HUES64 (cell line): ENCODE measurements around the gene TEX261.
A peak's percentile ranks its signal among the peaks of the same experiment; 100 is the strongest.

Experiments used
- H3K27ac ChIP-seq: 2 replicates; pipeline ENCODE4 v1.7.0; 2013; ENCODE audit warnings: low read depth, low read length, inconsistent platforms
- H3K27me3 ChIP-seq: 2 replicates; pipeline ENCODE4 v1.6.1; 2013; ENCODE audit warnings: mild to moderate bottlenecking, low read length; ENCODE audit not compliant: insufficient read depth
- H3K36me3 ChIP-seq: 2 replicates; pipeline ENCODE4 v1.6.1; 2013; ENCODE audit warnings: mild to moderate bottlenecking, low read length; ENCODE audit not compliant: insufficient read depth
- H3K4me1 ChIP-seq: 2 replicates; pipeline ENCODE4 v1.6.1; 2013; ENCODE audit warnings: mild to moderate bottlenecking, low read length, moderate library complexity; ENCODE audit not compliant: insufficient read depth
- H3K4me3 ChIP-seq: 2 replicates; pipeline ENCODE4 v1.5.1; 2013; ENCODE audit warnings: mild to moderate bottlenecking, low read length, moderate library complexity
- H3K9ac ChIP-seq: 2 replicates; pipeline ENCODE4 v1.6.1; 2013; ENCODE audit warnings: mild to moderate bottlenecking, low read depth, low read length
- H3K9me3 ChIP-seq: 2 replicates; pipeline ENCODE4 v1.6.1; 2013; ENCODE audit warnings: low read depth, low read length; ENCODE audit not compliant: insufficient read depth
- WGBS: fragments of 150-250, 120-280 bp; methylation state at CpG from one replicate; pipeline ENCODE4 v1.1.7; 2013; ENCODE audit warnings: missing lambda C conversion rate; 5-methylcytosine and 5-hydroxymethylcytosine counted together

The TEX261 gene

GRCh38 chr2:70987386-70987785, 7.3 kb downstream of the TEX261 start:
- Histone ChIP-seq H3K9ac (no peak overlapping the region), H3K36me3 (peaks cover 39% of the 10 kb centered on the region), H3K4me3 (no peak overlapping the region), H3K27me3 (peaks cover 2% of the 10 kb centered on the region; the same call in 1 of the 2 replicates), H3K27ac (no peak overlapping the region), H3K4me1 (0 out of 2 replicates have a peak, but pooled peaks cover 3% of the 10 kb centered on the region), H3K9me3 (no peaks in the 10 kb centered on the region)
- whole genome bisulfite sequencing: 0% methylated on average over 1 of the region's 1 CpG

DNA sequence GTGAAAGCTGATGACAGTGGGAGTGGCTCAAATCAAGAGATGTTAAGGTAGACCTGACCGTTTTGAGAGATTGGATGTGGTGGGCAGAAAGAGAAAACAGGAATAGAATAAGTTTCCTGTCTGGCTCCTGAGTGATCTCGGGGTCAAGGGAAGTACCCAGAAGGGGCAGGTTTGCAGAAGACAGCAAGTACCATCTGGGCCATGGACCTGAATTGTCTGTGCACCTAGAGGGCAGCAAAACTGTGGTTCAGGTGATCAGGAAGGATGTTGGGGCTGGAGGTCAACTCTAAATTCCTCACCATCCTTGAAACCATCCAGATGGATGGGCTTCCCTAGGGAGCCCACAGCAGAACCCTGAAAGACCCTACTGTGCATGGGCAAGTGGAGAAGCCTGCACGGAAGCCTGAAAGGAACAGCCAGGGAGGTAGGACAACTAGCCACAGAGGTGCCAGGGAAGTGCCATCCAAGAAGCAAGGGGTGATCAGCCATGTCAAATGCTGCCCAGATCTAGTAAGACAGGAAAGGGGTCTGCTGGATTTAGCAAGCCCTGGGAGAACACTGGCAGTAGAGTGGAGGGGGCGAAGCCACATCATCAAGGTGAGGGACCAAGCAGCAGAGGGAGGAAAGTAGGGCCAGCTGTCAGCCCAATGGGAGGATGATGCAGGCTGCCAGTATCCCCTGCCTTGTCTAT, 8.0 kb downstream of the TEX261 start:
- Histone ChIP-seq H3K27ac (no peak overlapping the region), H3K4me3 (no peak overlapping the region), H3K9me3 (no peaks in the 10 kb centered on the region), H3K9ac (no peak overlapping the region), H3K36me3 (peaks cover 39% of the 10 kb centered on the region), H3K27me3 (peaks cover 2% of the 10 kb centered on the region; the same call in 1 of the 2 replicates), H3K4me1 (0 out of 2 replicates have a peak, but pooled peaks cover 3% of the 10 kb centered on the region)
- 90% methylated on average over 4 of the region's 4 CpGs for WGBS

- H3K27ac ChIP-seq: no peak overlapping the region
- no peak overlapping the region for H3K4me3 ChIP-seq
- H3K9ac ChIP-seq: no peak overlapping the region
- 85% methylated on average over 1 of the region's 1 CpG for WGBS
- 0 out of 2 replicates have a peak, but pooled peaks cover 3% of the 10 kb centered on the region for H3K4me1 ChIP-seq
- H3K36me3 ChIP-seq: peaks cover 39% of the 10 kb centered on the region
- peaks cover 8% of the 10 kb centered on the region for H3K27me3 ChIP-seq
- no peaks in the 10 kb centered on the region for H3K9me3 ChIP-seq
Observed at GRCh38 chr2:70985956-70986355, 8.7 kb downstream of the TEX261 start.

- WGBS: 74% methylated on average over 3 of the region's 5 CpGs
- H3K4me1 ChIP-seq: 0 out of 2 replicates have a peak, but pooled peaks cover 3% of the 10 kb centered on the region
- H3K9ac ChIP-seq: no peak overlapping the region
- H3K36me3 ChIP-seq: peaks cover 34% of the 10 kb centered on the region
- no peak overlapping the region for H3K27ac ChIP-seq
- no peak overlapping the region for H3K4me3 ChIP-seq
- H3K9me3 ChIP-seq: no peaks in the 10 kb centered on the region
- H3K27me3 ChIP-seq: peaks cover 9% of the 10 kb centered on the region
Observed at GRCh38 chr2:70985283-70985688, 9.4 kb downstream of the TEX261 start.

- H3K4me3 ChIP-seq: peak overlapping the region; percentile 25; the same call in 1 of the 2 replicates
- H3K36me3 ChIP-seq: peaks cover 30% of the 10 kb centered on the region
Observed at GRCh38 chr2:70984576-70985282, 9.9 kb downstream of the TEX261 start.

DNA sequence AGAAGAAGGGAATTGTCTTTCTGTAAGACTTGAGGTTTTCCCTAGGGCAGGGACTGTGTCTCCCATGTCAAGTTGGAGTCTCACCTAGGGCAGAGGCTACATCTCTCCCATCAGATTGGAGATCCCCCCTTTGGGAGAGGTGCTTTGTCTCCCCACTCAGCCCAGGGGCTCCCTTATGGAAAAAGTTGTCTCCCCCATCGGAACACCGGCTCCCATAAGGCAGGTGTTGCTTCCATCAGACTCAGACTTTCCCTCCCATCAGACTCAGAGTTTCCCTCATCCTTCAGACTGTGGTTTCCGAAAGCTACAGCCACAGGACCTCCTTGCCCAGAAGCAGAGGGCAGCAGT, 10.5 kb downstream of the TEX261 start:
- H3K27me3 ChIP-seq: peaks cover 18% of the 10 kb centered on the region
- peaks cover 26% of the 10 kb centered on the region for H3K36me3 ChIP-seq
- WGBS: 88% methylated on average over 3 of the region's 3 CpGs
- H3K27ac ChIP-seq: no peak overlapping the region
- no peak overlapping the region for H3K4me3 ChIP-seq
- no peak overlapping the region for H3K9ac ChIP-seq
- no peaks in the 10 kb centered on the region for H3K9me3 ChIP-seq
- H3K4me1 ChIP-seq: 0 out of 2 replicates have a peak, but pooled peaks cover 3% of the 10 kb centered on the region

More at GRCh38 chr2:70984576-70985282, 9.9 kb downstream of the TEX261 start:
- no peak overlapping the region; the same call in 1 of the 2 replicates for H3K9ac ChIP-seq
- no peak overlapping the region for H3K27ac ChIP-seq
- H3K9me3 ChIP-seq: no peaks in the 10 kb centered on the region
- WGBS: 38% methylated on average over 32 of the region's 32 CpGs
- 0 out of 2 replicates have a peak, but pooled peaks cover 3% of the 10 kb centered on the region for H3K4me1 ChIP-seq
- H3K27me3 ChIP-seq: peaks cover 13% of the 10 kb centered on the region

- H3K36me3 ChIP-seq: peaks cover 20% of the 10 kb centered on the region; the same call in 1 of the 2 replicates
- peaks cover 24% of the 10 kb centered on the region for H3K27me3 ChIP-seq
- WGBS: 91% methylated on average over 8 of the region's 8 CpGs
- H3K4me3 ChIP-seq: no peak overlapping the region
- H3K27ac ChIP-seq: no peak overlapping the region
- H3K9ac ChIP-seq: no peak overlapping the region
- H3K9me3 ChIP-seq: no peaks in the 10 kb centered on the region
- H3K4me1 ChIP-seq: 0 out of 2 replicates have a peak, but pooled peaks cover 3% of the 10 kb centered on the region
Observed at GRCh38 chr2:70983506-70984227, 11.0 kb downstream of the TEX261 start.

GRCh38 chr2:70982971-70983370, 11.7 kb downstream of the TEX261 start:
- no peak overlapping the region for H3K4me3 ChIP-seq
- 91% methylated on average over 3 of the region's 3 CpGs for WGBS

DNA sequence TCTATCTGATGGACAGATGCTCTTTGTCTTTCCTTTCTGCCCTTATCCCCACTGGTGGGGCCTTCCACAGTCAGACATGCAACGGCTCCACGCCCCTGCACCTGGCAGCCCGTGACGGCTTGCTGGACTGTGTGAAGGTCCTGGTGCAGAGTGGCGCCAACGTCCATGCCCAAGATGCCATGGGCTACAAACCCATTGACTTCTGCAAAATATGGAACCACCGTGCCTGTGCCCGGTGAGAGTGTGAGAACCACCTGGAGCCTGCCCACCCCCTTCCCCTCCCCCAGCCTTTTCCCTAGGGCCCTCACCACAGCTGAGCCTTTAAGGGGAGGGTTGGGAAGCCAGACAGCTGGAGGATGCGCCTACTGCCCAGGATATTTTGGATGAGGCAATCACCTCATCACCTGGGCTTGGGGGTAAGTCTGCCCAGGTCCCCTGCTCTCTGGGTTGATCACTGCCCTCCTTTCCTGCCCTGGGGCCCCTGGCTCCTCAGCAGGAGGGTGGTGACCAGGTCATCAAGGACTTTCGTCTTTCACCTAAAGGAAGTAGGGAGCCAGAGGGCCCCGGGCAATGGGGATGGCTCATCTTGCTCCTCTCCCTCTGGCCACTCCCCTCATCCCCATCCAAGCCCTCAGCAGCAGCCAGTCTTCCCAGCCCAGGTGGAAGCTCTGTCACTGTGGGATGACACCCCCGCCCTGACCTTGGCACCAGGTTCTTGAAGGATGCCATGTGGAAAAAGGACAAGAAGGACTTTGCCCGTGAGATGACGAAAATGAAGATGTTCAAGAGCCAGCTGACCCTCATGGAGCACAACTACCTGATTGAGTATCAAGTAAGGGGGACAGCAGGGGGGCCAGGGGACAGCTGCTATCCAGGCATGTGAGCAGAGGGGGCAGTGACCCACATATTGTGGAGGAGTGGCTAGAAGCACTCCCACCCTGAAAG, 12.5 kb downstream of the TEX261 start:
- peaks cover 36% of the 10 kb centered on the region for H3K27me3 ChIP-seq
- H3K4me3 ChIP-seq: no peak overlapping the region
- no peak overlapping the region for H3K9ac ChIP-seq
- peaks cover 10% of the 10 kb centered on the region; the same call in 1 of the 2 replicates for H3K36me3 ChIP-seq
- peaks cover 11% of the 10 kb centered on the region; the same call in 1 of the 2 replicates for H3K4me1 ChIP-seq
- H3K27ac ChIP-seq: no peak overlapping the region
- no peaks in the 10 kb centered on the region for H3K9me3 ChIP-seq
- 89% methylated on average over 14 of the region's 14 CpGs for WGBS

More at GRCh38 chr2:70982971-70983370, 11.7 kb downstream of the TEX261 start:
- Histone ChIP-seq H3K27me3 (peaks cover 30% of the 10 kb centered on the region), H3K9ac (no peak overlapping the region), H3K9me3 (no peaks in the 10 kb centered on the region), H3K36me3 (peaks cover 13% of the 10 kb centered on the region; the same call in 1 of the 2 replicates), H3K27ac (no peak overlapping the region), H3K4me1 (peaks cover 6% of the 10 kb centered on the region; the same call in 1 of the 2 replicates)

GRCh38 chr2:70981421-70981820, 13.3 kb downstream of the TEX261 start:
- Histone ChIP-seq H3K4me1 (peaks cover 12% of the 10 kb centered on the region), H3K9me3 (no peaks in the 10 kb centered on the region), H3K36me3 (peaks cover 8% of the 10 kb centered on the region; the same call in 1 of the 2 replicates), H3K27me3 (peaks cover 36% of the 10 kb centered on the region), H3K27ac (no peak overlapping the region), H3K4me3 (no peak overlapping the region), H3K9ac (no peak overlapping the region)
- WGBS: 91% methylated on average over 2 of the region's 2 CpGs
